Embryonic facial prominence (tissue), 1 donor: ENCODE results near the gene ITGA4.

Source experiments
- DNase-seq: peaks from one replicate; pipeline ENCODE4 v3.0.0-alpha.2; 2016; ENCODE audit errors: extremely low spot score

ITGA4 gene

GRCh38 chr2:181515719-181516118 lies 58.5 kb downstream of the ITGA4 start:
- no peak for DNase-seq

- no peak for DNase-seq
Observed at GRCh38 chr2:181516992-181517391, 59.8 kb downstream of the ITGA4 start.

- DNase-seq, result no peak
Observed at GRCh38 chr2:181517685-181518301, 60.6 kb downstream of the ITGA4 start.

- DNase-seq, result no peak
Observed at GRCh38 chr2:181520253-181520652, 63.1 kb downstream of the ITGA4 start.

- DNase-seq, result no peak
Observed at GRCh38 chr2:181523756-181524155, 66.6 kb downstream of the ITGA4 start.

- no peak for DNase-seq
Observed at GRCh38 chr2:181526014-181526413, 68.8 kb downstream of the ITGA4 start.

- DNase-seq, result no peak
Observed at GRCh38 chr2:181527058-181527457, 69.9 kb downstream of the ITGA4 start.

- no peak for DNase-seq
Observed at GRCh38 chr2:181528441-181528840, 71.3 kb downstream of the ITGA4 start.

GRCh38 chr2:181536730-181537129 lies 79.5 kb downstream of the ITGA4 start:
- DNase-seq, result no peak

GRCh38 chr2:181540421-181540820 lies 83.2 kb downstream of the ITGA4 start:
- DNase-seq, result no peak

- DNase-seq, result no peak
Observed at GRCh38 chr2:181542170-181542569, 85.0 kb downstream of the ITGA4 start.

GRCh38 chr2:181546086-181546485 lies 88.9 kb downstream of the ITGA4 start:
- no peak for DNase-seq

GRCh38 chr2:181552808-181553207 lies 95.6 kb downstream of the ITGA4 start:
- DNase-seq, result no peak

GRCh38 chr2:181553244-181553643 lies 96.1 kb downstream of the ITGA4 start:
- DNase-seq, result no peak

- no peak for DNase-seq
Observed at GRCh38 chr2:181554061-181554830, 97.1 kb downstream of the ITGA4 start.

- no peak for DNase-seq
Observed at GRCh38 chr2:181558371-181558770, 101.2 kb downstream of the ITGA4 start.

GRCh38 chr2:181563101-181563692 lies 106.0 kb downstream of the ITGA4 start:
- no peak for DNase-seq

GRCh38 chr2:181566334-181567032 lies 109.3 kb downstream of the ITGA4 start:
- no peak for DNase-seq

- no peak for DNase-seq
Observed at GRCh38 chr2:181570059-181570458, 112.9 kb downstream of the ITGA4 start.

- DNase-seq, result no peak
Observed at GRCh38 chr2:181570833-181571661, 113.9 kb downstream of the ITGA4 start.

GRCh38 chr2:181573140-181573736 lies 116.1 kb downstream of the ITGA4 start:
- DNase-seq, result no peak
